Thoracic aorta endothelial cell (primary cell): ENCODE measurements around the gene PDCD5. TPM values are rescaled to one million over a fixed set of nuclear protein-coding genes. Genes with fewer than 3 reads are reported as not detected.

Source experiments
- small RNA-seq: library from RNA; depleted of rRNA; stranded (forward); fragments of <200 nt; gene quantifications from one replicate; pipeline ENCODE3, GENCODE V24; 2012
- total RNA-seq: library from RNA; depleted of rRNA; stranded (reverse); fragments of >200 nt; gene quantifications from 2 replicates; pipeline ENCODE4 v1.2.3, GENCODE V29; 2012

Gene PDCD5, protein sequence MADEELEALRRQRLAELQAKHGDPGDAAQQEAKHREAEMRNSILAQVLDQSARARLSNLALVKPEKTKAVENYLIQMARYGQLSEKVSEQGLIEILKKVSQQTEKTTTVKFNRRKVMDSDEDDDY
- 130 and 136 TPM in 2 replicates for total RNA-seq

DNA sequence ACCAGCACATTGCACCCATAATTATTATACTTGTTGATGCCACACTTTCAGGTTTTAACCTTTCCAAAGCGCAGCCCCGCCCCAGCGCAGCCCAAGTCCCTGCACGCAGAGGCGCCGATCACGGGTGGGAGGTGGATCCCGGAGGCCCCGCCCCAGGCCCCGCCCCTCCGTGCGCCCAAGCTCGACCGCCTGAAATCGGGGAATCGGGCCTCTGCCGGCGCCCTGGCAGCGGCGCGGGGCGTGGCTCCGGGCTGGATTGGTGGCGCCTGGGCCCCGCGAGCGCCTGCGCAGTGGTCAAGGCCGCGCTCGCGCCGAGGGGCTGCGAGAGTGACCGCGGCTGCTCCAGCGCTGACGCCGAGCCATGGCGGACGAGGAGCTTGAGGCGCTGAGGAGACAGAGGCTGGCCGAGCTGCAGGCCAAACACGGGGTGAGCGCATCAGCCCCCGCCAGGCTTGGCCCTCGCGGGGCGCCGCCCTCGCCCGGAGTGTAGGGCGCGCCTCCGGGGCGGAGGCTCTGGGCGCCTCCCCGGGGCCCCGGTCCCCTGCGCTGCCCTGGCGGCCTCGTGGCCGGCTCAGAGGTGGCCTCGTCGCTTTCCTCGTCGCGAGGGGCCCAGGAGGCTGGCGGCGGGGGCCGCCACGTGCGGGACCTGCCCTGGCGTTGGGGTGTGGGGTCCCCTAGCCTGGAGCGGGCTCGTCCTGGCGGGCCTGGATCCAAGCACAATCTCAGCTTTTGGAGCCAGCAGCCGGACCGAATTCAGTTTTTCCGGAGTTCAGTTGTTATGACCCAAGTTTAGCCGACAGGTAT, at the start of gene PDCD5:
TSS of gene PDCD5 (plus strand) at position 290 of the 804 bp plus-strand sequence. CDS start at position 362, 72 bp downstream.

Small RNA genes lying within 50 kb of the gene (small RNA-seq; reads per million reads assigned to genes)
- gene SNORA68B: 0.21 reads per million

Other genes starting within 250 kb of the PDCD5 start
- gene ZNF507, start 235.6 kb upstream of the PDCD5 start, total RNA-seq: 22.6 and 24.0 TPM in 2 replicates
- gene DPY19L3, start 175.4 kb upstream of the PDCD5 start, total RNA-seq: 25.4 and 40.7 TPM in 2 replicates
- 46.9 and 48.2 TPM in 2 replicates for gene ANKRD27, start 94.0 kb downstream of the PDCD5 start, total RNA-seq
- gene RGS9BP, start 94.7 kb downstream of the PDCD5 start, total RNA-seq: 0.13 and 0.22 TPM in 2 replicates
- gene NUDT19, start 110.6 kb downstream of the PDCD5 start, total RNA-seq: 15.0 and 22.2 TPM in 2 replicates
- under 0.01 and 0.36 TPM in 2 replicates for gene TDRD12, start 138.6 kb downstream of the PDCD5 start, total RNA-seq